NCI-H1930 (cell line): Measurements from ENCODE around the gene SHMT1.

Experiments used
- DNase-seq, 2 experiments: peaks; one replicate each; lab custom pipeline; 2025; lab: John Stamatoyannopoulos, UW

The SHMT1 gene

GRCh38 chr17:18285296-18285695 lies 78.1 kb downstream of the SHMT1 start:
- no peak for DNase-seq

- no peak for DNase-seq
These were observed 81.6 kb downstream of the SHMT1 start for GRCh38 chr17:18281788-18282187.

GRCh38 chr17:18280766-18281371 lies 82.5 kb downstream of the SHMT1 start:
- DNase-seq: no peak

- no peak for DNase-seq
These were observed 83.1 kb downstream of the SHMT1 start for GRCh38 chr17:18280249-18280648.

- no peak for DNase-seq
These were observed 84.5 kb downstream of the SHMT1 start for GRCh38 chr17:18278867-18279266.
